HFF-Myc (cell line): ENCODE results near the gene CAPN12.

Source experiments
- DNase-seq: peaks from one replicate; pipeline ENCODE4 v3.0.0-alpha.2; 2011; ENCODE audit warnings: low read depth; ENCODE audit errors: extremely low read depth
- H3K4me3 ChIP-seq: replicated peaks from 2 replicates; pipeline ENCODE4 v1.5.1; 2011; ENCODE audit warnings: low read depth, mild to moderate bottlenecking, control low read depth, low read length
- TF ChIP-seq, protein P1 (sequence below): IDR thresholded peaks from 2 replicates; pipeline ENCODE4 v1.5.1; 2012; ENCODE audit warnings: mild to moderate bottlenecking, low read depth, low read length, control low read depth; ENCODE audit errors: missing control alignments

Gene CAPN12

DNA sequence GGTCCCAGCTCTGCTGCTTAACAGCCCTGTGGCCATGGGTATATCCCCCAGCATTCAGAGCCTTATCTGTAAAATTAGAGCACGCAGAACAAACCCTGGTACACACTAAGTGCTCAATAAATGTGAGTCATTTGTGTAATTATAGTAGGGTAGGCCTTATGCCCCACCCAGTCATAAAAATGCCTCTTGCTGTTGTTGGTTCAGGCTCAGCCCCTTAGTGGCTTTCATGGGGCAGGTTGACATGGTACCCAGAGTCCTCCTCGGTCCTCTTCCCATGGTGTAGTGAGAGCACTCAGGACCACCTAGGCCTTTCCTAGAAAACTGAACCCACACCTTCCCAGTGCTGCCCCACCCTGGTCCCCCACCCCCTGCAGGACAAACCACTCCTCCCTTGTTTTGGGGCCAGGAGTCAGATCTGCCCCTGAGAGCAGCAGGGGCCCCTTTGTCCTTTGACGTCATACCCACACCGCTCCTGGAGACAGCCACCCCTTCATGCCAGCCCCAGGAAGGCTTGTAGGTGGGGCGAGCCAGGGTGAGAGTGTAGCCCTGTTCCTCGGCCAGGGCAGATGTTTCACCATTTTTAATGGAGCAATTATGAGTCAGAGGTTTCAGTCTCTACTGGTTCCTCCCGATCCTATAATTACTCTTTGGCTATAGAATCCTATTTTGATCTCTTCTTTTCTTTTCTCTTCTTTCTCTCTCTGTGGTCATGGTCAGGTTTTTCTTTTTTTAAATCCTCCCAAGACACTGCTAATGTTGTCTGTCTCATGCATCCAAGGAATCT lies 60.0 kb downstream of the CAPN12 start:
- TF ChIP-seq, protein P1, sequence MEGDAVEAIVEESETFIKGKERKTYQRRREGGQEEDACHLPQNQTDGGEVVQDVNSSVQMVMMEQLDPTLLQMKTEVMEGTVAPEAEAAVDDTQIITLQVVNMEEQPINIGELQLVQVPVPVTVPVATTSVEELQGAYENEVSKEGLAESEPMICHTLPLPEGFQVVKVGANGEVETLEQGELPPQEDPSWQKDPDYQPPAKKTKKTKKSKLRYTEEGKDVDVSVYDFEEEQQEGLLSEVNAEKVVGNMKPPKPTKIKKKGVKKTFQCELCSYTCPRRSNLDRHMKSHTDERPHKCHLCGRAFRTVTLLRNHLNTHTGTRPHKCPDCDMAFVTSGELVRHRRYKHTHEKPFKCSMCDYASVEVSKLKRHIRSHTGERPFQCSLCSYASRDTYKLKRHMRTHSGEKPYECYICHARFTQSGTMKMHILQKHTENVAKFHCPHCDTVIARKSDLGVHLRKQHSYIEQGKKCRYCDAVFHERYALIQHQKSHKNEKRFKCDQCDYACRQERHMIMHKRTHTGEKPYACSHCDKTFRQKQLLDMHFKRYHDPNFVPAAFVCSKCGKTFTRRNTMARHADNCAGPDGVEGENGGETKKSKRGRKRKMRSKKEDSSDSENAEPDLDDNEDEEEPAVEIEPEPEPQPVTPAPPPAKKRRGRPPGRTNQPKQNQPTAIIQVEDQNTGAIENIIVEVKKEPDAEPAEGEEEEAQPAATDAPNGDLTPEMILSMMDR: no peak
- H3K4me3 ChIP-seq: no peak overlapping the region
- DNase-seq: peak; percentile 83

DNA sequence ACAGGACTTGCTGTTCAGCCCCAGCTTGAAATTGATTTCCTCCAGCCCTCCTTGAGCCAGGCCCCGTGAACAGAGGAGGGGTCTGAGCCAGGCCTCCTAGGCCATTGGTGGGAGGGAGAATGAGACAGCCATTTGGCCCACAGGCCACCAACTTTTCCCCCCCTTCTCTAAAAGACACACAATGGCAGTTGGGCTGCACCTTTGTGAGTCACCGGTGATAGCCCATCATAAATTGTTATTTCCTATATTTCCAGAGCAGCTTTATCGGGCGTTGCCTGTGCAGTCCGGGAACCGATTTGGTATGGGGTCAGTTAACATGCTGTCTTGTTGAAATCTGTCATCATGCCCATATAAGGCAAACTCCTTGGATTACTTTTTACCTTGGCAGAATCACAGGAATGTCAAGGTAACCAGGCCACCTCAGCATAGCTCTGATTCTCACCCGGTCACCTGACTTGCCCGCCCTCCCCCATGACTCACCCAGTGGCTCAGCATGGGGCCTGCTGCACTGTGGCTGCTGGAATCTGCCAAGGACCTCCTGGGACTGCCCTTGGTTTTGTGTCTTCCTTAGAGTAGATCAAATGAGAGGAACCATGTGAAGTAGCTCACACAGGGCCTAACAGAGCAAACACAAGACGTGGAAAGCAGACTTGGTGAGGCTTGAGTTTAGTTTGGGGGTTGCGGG lies 60.7 kb downstream of the CAPN12 start:
- TF ChIP-seq, protein P1: no peak
- DNase-seq: peak; percentile 78
- H3K4me3 ChIP-seq: no peak overlapping the region

DNA sequence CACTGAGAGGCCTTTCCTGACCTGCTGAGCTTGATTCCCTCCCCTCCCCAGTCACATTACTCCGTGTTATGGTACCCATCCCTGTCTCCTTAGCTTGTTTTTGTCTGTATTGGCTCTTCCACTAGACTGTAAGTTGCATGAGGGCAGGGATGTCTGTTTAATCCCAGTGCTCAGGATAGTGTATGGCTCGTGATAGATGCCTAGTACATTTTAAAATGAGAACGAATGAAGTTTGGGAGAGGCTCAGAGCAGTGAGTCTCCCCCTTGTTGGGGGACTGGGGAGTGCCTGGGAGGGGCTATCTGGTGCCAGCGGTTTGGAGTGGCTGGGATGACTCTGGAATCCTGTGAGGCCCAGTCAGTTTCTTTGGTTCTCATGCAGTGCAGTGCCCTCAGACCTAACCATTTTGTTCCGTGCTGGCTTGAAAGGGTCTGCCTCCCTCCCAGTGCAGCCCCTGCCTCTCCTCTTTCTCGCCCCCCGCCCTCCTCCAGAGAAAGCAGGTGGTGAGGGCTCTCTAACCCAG lies 61.3 kb downstream of the CAPN12 start:
- DNase-seq: no peak
- no peak overlapping the region for H3K4me3 ChIP-seq
- TF ChIP-seq, protein P1: no peak

DNA sequence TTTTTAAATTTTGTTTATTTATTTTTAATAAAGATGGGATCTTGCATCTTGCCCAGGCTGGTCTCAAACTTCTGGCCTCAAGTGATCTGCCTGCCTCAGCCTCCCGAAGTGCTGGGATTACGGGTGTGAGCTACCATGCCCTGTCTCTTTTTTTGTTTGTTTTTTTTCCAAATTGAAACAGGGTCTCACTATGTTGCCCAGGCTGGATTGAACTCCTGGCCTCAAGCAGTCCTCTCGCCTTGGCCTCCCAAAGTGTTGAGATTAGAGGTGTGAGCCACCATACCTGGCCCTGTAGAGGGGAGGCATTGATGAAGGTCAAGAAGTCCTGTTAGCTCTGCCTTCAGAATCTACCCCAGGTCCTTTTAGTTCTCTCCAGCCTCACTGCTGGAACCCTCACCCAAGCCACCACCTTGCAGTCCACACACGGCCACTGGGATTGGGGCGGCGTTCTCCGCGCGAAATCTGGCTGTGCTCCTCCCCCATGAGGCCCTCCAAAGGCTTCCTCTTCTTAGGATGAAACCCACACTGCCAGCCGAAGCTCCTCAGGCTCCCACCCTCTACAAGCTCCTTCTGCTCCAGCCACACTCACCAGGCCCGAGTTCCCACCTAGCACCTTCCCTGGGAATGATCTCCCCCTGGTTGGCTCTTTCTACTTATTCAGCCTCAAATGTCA lies 61.9 kb downstream of the CAPN12 start:
- TF ChIP-seq, protein P1: no peak
- DNase-seq: no peak
- no peak overlapping the region for H3K4me3 ChIP-seq
